ENCODE measurements around the gene FCN3. TPM values are rescaled to one million over a fixed set of nuclear protein-coding genes. Genes with fewer than 3 reads are reported as not detected.

FCN3 gene
- total and polyA plus RNA-seq, 9 of the 15 experiments (the other 6 are each of a cell fraction or from before 2014, with no cell fraction given) = 0.49 TPM; not detected in 8

DNA sequence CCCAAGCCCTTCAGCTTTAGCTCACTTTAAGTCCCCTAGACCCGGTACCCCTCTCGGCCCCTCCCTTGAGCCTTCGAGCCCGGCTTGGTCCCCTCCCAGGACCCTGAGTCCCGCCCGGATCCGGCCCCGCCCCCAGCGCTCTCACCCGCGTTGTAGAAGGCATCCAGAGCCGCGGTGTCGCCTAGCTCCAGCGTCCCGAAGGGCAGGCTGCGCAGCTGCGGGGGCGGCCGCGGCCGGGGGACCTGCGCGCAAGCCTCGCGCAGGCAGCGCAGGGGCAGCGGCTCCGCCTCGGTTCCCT, 8.6 kb downstream of the FCN3 start (continued):
- no peak for TF ChIP-seq TCF15 (CRISPR knock-in tag; IDR thresholded peaks at IDR 0.05)
- no peak for TF ChIP-seq ZNF282 (CRISPR knock-in tag; IDR thresholded peaks at IDR 0.05)
- no peak for TF ChIP-seq CHD4 (IDR thresholded peaks at IDR 0.05; ENCODE audit: insufficient read depth, insufficient replicate concordance, low read depth, low read length, poor library complexity, severe bottlenecking)
- TF ChIP-seq, protein P1, sequence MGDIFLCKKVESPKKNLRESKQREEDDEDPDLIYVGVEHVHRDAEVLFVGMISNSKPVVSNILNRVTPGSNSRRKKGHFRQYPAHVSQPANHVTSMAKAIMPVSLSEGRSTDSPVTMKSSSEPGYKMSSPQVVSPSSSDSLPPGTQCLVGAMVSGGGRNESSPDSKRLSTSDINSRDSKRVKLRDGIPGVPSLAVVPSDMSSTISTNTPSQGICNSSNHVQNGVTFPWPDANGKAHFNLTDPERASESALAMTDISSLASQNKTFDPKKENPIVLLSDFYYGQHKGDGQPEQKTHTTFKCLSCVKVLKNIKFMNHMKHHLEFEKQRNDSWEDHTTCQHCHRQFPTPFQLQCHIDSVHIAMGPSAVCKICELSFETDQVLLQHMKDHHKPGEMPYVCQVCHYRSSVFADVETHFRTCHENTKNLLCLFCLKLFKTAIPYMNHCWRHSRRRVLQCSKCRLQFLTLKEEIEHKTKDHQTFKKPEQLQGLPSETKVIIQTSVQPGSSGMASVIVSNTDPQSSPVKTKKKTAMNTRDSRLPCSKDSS (IDR thresholded peaks at IDR 0.05; ENCODE audit: low read depth, partially characterized antibody) = no peak
- TF ChIP-seq PCBP1 (IDR thresholded peaks at IDR 0.05; ENCODE audit: low read depth, low read length, poor library complexity, severe bottlenecking) = peak; percentile 17
- TF ChIP-seq ZBTB7A (IDR thresholded peaks at IDR 0.05; ENCODE audit: borderline replicate concordance, control insufficient read depth, low read depth, low read length) = peak; percentile 10; the same call in 1 of the 2 replicates
- TF ChIP-seq, protein P2, sequence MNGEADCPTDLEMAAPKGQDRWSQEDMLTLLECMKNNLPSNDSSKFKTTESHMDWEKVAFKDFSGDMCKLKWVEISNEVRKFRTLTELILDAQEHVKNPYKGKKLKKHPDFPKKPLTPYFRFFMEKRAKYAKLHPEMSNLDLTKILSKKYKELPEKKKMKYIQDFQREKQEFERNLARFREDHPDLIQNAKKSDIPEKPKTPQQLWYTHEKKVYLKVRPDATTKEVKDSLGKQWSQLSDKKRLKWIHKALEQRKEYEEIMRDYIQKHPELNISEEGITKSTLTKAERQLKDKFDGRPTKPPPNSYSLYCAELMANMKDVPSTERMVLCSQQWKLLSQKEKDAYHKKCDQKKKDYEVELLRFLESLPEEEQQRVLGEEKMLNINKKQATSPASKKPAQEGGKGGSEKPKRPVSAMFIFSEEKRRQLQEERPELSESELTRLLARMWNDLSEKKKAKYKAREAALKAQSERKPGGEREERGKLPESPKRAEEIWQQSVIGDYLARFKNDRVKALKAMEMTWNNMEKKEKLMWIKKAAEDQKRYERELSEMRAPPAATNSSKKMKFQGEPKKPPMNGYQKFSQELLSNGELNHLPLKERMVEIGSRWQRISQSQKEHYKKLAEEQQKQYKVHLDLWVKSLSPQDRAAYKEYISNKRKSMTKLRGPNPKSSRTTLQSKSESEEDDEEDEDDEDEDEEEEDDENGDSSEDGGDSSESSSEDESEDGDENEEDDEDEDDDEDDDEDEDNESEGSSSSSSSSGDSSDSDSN (IDR thresholded peaks at IDR 0.05; ENCODE audit: borderline replicate concordance in 1 of 2, low read depth in 2 of 2, low read length in 2 of 2) = peak; percentile 72 to 87; a peak in 3 of 4 replicates
- no peak for TF ChIP-seq NFE2 (IDR thresholded peaks at IDR 0.05; ENCODE audit: low read depth)
- no peak for TF ChIP-seq ZNF561 (CRISPR knock-in tag; conservative IDR thresholded peaks at IDR 0.05)
- TF ChIP-seq ZNF76 (CRISPR knock-in tag; IDR thresholded peaks at IDR 0.05; ENCODE audit: borderline replicate concordance) = 0 out of 2 replicates have a peak, but pooled peaks have one; percentile 28
- TF ChIP-seq FIP1L1 (IDR thresholded peaks at IDR 0.05; ENCODE audit: low read depth, low read length, poor library complexity, severe bottlenecking) = peak; percentile 68
- TF ChIP-seq, protein P3, sequence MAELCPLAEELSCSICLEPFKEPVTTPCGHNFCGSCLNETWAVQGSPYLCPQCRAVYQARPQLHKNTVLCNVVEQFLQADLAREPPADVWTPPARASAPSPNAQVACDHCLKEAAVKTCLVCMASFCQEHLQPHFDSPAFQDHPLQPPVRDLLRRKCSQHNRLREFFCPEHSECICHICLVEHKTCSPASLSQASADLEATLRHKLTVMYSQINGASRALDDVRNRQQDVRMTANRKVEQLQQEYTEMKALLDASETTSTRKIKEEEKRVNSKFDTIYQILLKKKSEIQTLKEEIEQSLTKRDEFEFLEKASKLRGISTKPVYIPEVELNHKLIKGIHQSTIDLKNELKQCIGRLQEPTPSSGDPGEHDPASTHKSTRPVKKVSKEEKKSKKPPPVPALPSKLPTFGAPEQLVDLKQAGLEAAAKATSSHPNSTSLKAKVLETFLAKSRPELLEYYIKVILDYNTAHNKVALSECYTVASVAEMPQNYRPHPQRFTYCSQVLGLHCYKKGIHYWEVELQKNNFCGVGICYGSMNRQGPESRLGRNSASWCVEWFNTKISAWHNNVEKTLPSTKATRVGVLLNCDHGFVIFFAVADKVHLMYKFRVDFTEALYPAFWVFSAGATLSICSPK (IDR thresholded peaks at IDR 0.05; ENCODE audit: borderline replicate concordance) = no peak
- TF ChIP-seq ZBTB1 (CRISPR knock-in tag; IDR thresholded peaks at IDR 0.05; ENCODE audit: borderline replicate concordance, low read depth) = 0 out of 2 replicates have a peak, but pooled peaks have one; percentile 12
- TF ChIP-seq TRIM28 (IDR thresholded peaks at IDR 0.05) = no peak
- peak; percentile 86 for TF ChIP-seq EGR1 (conservative IDR thresholded peaks at IDR 0.05)
- TF ChIP-seq AFF4 (CRISPR knock-in tag; IDR thresholded peaks at IDR 0.05) = 0 out of 2 replicates have a peak, but pooled peaks have one; percentile 19
- no peak for TF ChIP-seq ZNF174 (CRISPR knock-in tag; IDR thresholded peaks at IDR 0.05)
- TF ChIP-seq MEIS2 (IDR thresholded peaks at IDR 0.05; ENCODE audit: partially characterized antibody) = peak; percentile 56
